Gastroesophageal sphincter (tissue), 3 donors: ENCODE measurements around the gene RIPOR3.

Experiments used
- POLR2AphosphoS5 ChIP-seq: sonication (generic); formaldehyde crosslinking; IDR thresholded peaks from one replicate; pipeline ENCODE4 v1.6.1; 2017; ENCODE audit warnings: antibody characterized with exemption
- TF ChIP-seq, protein P1 (sequence below), 4 experiments: fragments of 200-600 bp in 2 of 4; fragments of 450-650 bp in 2 of 4; sonication (generic) in 1 of 4; IDR thresholded peaks; one replicate each; pipeline ENCODE4 v1.5.1; 2017 to 2019; ENCODE audit warnings: antibody characterized with exemption in 4 of 4, mild to moderate bottlenecking in 2 of 4, moderate library complexity in 2 of 4

DNA sequence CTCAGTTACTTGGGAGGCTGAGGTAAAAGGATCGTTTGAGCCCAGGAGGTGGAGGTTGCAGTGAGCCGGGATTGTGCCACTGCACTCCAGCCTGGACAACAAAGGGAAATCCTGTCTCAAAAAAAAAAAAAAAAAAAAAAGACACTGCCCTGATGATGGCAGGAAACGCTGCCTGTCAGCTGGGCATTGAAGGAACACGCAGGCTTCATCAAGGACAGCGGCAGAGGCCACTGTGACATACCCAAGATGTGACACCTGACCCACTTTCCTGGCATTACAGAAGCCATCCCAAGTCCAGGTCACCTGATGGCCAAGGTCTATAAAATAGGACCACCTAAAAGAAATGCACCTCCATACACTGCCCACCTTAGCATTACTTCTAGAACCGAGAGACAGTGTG lies 75.9 kb downstream of the RIPOR3 start:
- TF ChIP-seq, protein P1, sequence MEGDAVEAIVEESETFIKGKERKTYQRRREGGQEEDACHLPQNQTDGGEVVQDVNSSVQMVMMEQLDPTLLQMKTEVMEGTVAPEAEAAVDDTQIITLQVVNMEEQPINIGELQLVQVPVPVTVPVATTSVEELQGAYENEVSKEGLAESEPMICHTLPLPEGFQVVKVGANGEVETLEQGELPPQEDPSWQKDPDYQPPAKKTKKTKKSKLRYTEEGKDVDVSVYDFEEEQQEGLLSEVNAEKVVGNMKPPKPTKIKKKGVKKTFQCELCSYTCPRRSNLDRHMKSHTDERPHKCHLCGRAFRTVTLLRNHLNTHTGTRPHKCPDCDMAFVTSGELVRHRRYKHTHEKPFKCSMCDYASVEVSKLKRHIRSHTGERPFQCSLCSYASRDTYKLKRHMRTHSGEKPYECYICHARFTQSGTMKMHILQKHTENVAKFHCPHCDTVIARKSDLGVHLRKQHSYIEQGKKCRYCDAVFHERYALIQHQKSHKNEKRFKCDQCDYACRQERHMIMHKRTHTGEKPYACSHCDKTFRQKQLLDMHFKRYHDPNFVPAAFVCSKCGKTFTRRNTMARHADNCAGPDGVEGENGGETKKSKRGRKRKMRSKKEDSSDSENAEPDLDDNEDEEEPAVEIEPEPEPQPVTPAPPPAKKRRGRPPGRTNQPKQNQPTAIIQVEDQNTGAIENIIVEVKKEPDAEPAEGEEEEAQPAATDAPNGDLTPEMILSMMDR (IDR thresholded peaks at IDR 0.05): no peak
- TF ChIP-seq POLR2AphosphoS5: no peak
